SU-DHL-6 (cell line): ENCODE results near the gene SCARF1.
"Not testable (repeated sequence)": the region's sequence is repeated elsewhere in the genome, so short reads cannot be mapped to it uniquely, and the experiment has no call there.

ENCODE experiments used
- H2AFZ ChIP-seq: fragments of 200-600 bp; sonication (generic); 2 replicates; pipeline ENCODE4 v1.6.1; 2014; ENCODE audit warnings: low read depth, mild to moderate bottlenecking, moderate library complexity, mixed read lengths, antibody characterized with exemption, low read length; ENCODE audit not compliant: severe bottlenecking
- H3F3A ChIP-seq: fragments of 200-600 bp; shearing (Covaris generic); 2 replicates; pipeline ENCODE4 v1.6.0; 2016; ENCODE audit warnings: antibody characterized with exemption, mild to moderate bottlenecking; ENCODE audit not compliant: insufficient read depth
- H3K27ac ChIP-seq: fragments of 200-600 bp; sonication (generic); 2 replicates; pipeline ENCODE4 v1.5.1; 2016; ENCODE audit warnings: low read depth, mild to moderate bottlenecking, low read length, moderate library complexity, mixed read lengths
- H3K27me3 ChIP-seq: fragments of 200-600 bp; sonication (generic), shearing (Covaris generic); 2 replicates; pipeline ENCODE4 v1.6.0; 2014; ENCODE audit warnings: mild to moderate bottlenecking, low read length
- H3K36me3 ChIP-seq: fragments of 200-600 bp; sonication (generic); 2 replicates; pipeline ENCODE4 v1.6.1; 2014; ENCODE audit warnings: mild to moderate bottlenecking, low read length, mixed read lengths
- H3K4me2 ChIP-seq: fragments of 300-600, 200-600 bp; shearing (Covaris generic), sonication (generic); 2 replicates; pipeline ENCODE4 v1.6.0; 2014; ENCODE audit warnings: low read length, low read depth, mild to moderate bottlenecking; ENCODE audit not compliant: poor library complexity, severe bottlenecking
- H3K4me3 ChIP-seq: fragments of 200-600 bp; sonication (generic); 2 replicates; pipeline ENCODE4 v1.5.1; 2014; ENCODE audit warnings: antibody characterized with exemption, low read length, mild to moderate bottlenecking, mixed read lengths; ENCODE audit not compliant: insufficient read depth, poor library complexity, severe bottlenecking
- H3K79me2 ChIP-seq: fragments of 200-600 bp; sonication (generic); 2 replicates; pipeline ENCODE4 v1.6.1; 2014; ENCODE audit warnings: mild to moderate bottlenecking, low read length, moderate library complexity; ENCODE audit not compliant: insufficient read depth
- H3K9ac ChIP-seq: fragments of 200-600 bp; sonication (generic); 2 replicates; pipeline ENCODE4 v1.7.0; 2014; ENCODE audit warnings: mild to moderate bottlenecking, low read length
- H3K9me2 ChIP-seq: fragments of 200-600 bp; sonication (generic); replicated peaks from 2 replicates; pipeline ENCODE4 v1.6.1; 2014; ENCODE audit warnings: low read length; ENCODE audit not compliant: insufficient read depth
- H3K9me3 ChIP-seq: fragments of 200-600 bp; sonication (generic); 2 replicates; pipeline ENCODE4 v1.6.1; 2014; ENCODE audit warnings: low read length, mixed read lengths; ENCODE audit not compliant: insufficient read depth
- H4K20me1 ChIP-seq: fragments of 200-600 bp; sonication (generic); 2 replicates; pipeline ENCODE4 v1.6.1; 2014; ENCODE audit warnings: low read depth, mild to moderate bottlenecking, antibody characterized with exemption, low read length, moderate library complexity, mixed read lengths
- EZH2phosphoT487 ChIP-seq: fragments of 200-600 bp; sonication (generic), shearing (Covaris generic); conservative IDR thresholded peaks from 2 replicates; pipeline ENCODE4 v1.6.1; 2018; ENCODE audit warnings: mild to moderate bottlenecking, antibody characterized with exemption, low read length, moderate library complexity, mixed read lengths
- TF ChIP-seq, protein P1 (sequence below): fragments of 200-600 bp; sonication (generic); IDR thresholded peaks from one replicate; pipeline ENCODE4 v1.5.1; 2017; ENCODE audit warnings: antibody characterized with exemption, mild to moderate bottlenecking, low read length, moderate library complexity; ENCODE audit not compliant: insufficient read depth, poor library complexity, severe bottlenecking

SCARF1 gene

GRCh38 chr17:1658100-1658499, 12.6 kb upstream of the SCARF1 start:
- Histone ChIP-seq H3K4me3 (no peak overlapping the region), H3K9me2 (no peaks in the 10 kb centered on the region), H4K20me1 (no peaks in the 10 kb centered on the region), H2AFZ (no peak overlapping the region), H3K36me3 (peaks cover 44% of the 10 kb centered on the region), H3K4me2 (no peak overlapping the region), H3K79me2 (0 out of 2 replicates have a peak, but pooled peaks cover 2% of the 10 kb centered on the region), H3K27me3 (no peaks in the 10 kb centered on the region), H3K27ac (no peak overlapping the region), H3K9ac (no peak overlapping the region), H3F3A (no peaks in the 10 kb centered on the region), H3K9me3 (no peaks in the 10 kb centered on the region)
- no peak for TF ChIP-seq EZH2phosphoT487
- TF ChIP-seq, protein P1, sequence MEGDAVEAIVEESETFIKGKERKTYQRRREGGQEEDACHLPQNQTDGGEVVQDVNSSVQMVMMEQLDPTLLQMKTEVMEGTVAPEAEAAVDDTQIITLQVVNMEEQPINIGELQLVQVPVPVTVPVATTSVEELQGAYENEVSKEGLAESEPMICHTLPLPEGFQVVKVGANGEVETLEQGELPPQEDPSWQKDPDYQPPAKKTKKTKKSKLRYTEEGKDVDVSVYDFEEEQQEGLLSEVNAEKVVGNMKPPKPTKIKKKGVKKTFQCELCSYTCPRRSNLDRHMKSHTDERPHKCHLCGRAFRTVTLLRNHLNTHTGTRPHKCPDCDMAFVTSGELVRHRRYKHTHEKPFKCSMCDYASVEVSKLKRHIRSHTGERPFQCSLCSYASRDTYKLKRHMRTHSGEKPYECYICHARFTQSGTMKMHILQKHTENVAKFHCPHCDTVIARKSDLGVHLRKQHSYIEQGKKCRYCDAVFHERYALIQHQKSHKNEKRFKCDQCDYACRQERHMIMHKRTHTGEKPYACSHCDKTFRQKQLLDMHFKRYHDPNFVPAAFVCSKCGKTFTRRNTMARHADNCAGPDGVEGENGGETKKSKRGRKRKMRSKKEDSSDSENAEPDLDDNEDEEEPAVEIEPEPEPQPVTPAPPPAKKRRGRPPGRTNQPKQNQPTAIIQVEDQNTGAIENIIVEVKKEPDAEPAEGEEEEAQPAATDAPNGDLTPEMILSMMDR = no peak

- TF ChIP-seq, protein P1 = no peak
- no peak for TF ChIP-seq EZH2phosphoT487
- Histone ChIP-seq H3K4me3 (no peak overlapping the region), H3K79me2 (0 out of 2 replicates have a peak, but pooled peaks cover 2% of the 10 kb centered on the region), H3K9me3 (no peaks in the 10 kb centered on the region), H2AFZ (no peak overlapping the region), H3K9ac (no peak overlapping the region), H3K27me3 (no peaks in the 10 kb centered on the region), H4K20me1 (no peaks in the 10 kb centered on the region), H3K36me3 (peaks cover 18% of the 10 kb centered on the region; the same call in 1 of the 2 replicates), H3K9me2 (no peaks in the 10 kb centered on the region), H3F3A (peaks cover 19% of the 10 kb centered on the region; the same call in 1 of the 2 replicates), H3K4me2 (no peak overlapping the region), H3K27ac (no peak overlapping the region)
Measured at GRCh38 chr17:1653735-1654134, 8.2 kb upstream of the SCARF1 start.

DNA sequence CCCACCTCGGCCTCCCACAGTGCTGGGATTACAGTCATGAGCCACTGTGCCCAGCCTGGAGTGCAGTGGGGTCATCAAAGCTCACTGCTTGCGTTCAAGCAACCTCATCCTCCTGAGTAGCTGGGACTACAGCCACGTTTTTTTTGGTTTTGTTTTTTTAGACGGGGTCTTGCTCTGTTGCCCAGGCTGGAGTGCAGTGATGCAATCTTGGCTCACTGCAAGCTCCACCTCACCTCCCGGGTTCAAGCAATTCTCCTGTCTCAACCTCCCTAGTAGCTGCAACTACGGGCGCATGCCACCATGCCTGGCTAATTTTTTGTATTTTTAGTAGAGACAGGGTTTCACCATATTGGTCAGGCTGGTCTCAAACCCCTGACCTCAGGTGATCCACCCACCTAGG, 7.3 kb upstream of the SCARF1 start:
- not testable (repeated sequence) for H3K27me3 ChIP-seq, H4K20me1 ChIP-seq
- H3K36me3 ChIP-seq = peaks cover 15% of the 10 kb centered on the region; the same call in 1 of the 2 replicates

DNA sequence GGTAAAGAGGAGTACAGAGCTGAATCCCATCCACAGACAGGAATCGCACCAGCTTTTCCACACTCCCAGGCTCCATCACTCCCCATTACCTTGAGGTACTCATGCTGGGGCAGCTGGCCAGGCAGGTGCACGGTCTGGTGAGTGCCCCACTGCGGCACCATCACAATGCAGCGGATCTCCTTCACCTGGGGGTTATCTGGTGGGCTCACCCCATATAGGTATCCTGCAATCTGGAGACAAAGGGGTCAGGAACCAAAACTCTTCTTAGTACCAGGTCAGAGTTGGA, 6.0 kb upstream of the SCARF1 start:
- Histone ChIP-seq H3F3A (peaks cover 19% of the 10 kb centered on the region; the same call in 1 of the 2 replicates), H2AFZ (no peak overlapping the region)

More for the DNA sequence above, 7.3 kb upstream of the SCARF1 start:
- peaks cover 19% of the 10 kb centered on the region; the same call in 1 of the 2 replicates for H3F3A ChIP-seq
- not testable (repeated sequence) for H3K9me2 ChIP-seq, H3K9me3 ChIP-seq, H2AFZ ChIP-seq, H3K79me2 ChIP-seq, H3K4me3 ChIP-seq, H3K27ac ChIP-seq, H3K9ac ChIP-seq, H3K4me2 ChIP-seq

More for the DNA sequence above, 6.0 kb upstream of the SCARF1 start:
- no peaks in the 10 kb centered on the region for H3K27me3 ChIP-seq
- no peak overlapping the region for H3K4me2 ChIP-seq
- H3K4me3 ChIP-seq = no peak overlapping the region
- peaks cover 9% of the 10 kb centered on the region; the same call in 1 of the 2 replicates for H3K36me3 ChIP-seq
- H4K20me1 ChIP-seq = no peaks in the 10 kb centered on the region
- no peak overlapping the region for H3K9ac ChIP-seq
- no peaks in the 10 kb centered on the region for H3K9me2 ChIP-seq
- TF ChIP-seq, protein P1 = no peak
- no peak for TF ChIP-seq EZH2phosphoT487
- no peaks in the 10 kb centered on the region for H3K9me3 ChIP-seq
- no peak overlapping the region for H3K27ac ChIP-seq
- no peaks in the 10 kb centered on the region for H3K79me2 ChIP-seq
